Metanephros (tissue), 1 donor: Measurements from ENCODE around the gene SMIM20. TPM values are rescaled to one million over a fixed set of nuclear protein-coding genes. Genes with fewer than 3 reads are reported as not detected.

Experiments used
- total RNA-seq: library from RNA; depleted of rRNA; stranded (reverse); fragments of >200 nt; gene quantifications from one replicate; pipeline ENCODE4 v1.2.3, GENCODE V29; 2014

The SMIM20 gene
- 53.9 TPM for total RNA-seq

GRCh38 chr4:25913851-25914669 is at the start of gene SMIM20:
Gene SMIM20 (plus strand): TSS chr4:25914220. CDS start chr4:25914314, 94 bp downstream.

Other genes starting within 250 kb of the SMIM20 start
- gene SEL1L3, start 51.2 kb upstream of the SMIM20 start, total RNA-seq, result 48.3 TPM